ENCODE results near the gene SAMD1.

Gene SAMD1

DNA sequence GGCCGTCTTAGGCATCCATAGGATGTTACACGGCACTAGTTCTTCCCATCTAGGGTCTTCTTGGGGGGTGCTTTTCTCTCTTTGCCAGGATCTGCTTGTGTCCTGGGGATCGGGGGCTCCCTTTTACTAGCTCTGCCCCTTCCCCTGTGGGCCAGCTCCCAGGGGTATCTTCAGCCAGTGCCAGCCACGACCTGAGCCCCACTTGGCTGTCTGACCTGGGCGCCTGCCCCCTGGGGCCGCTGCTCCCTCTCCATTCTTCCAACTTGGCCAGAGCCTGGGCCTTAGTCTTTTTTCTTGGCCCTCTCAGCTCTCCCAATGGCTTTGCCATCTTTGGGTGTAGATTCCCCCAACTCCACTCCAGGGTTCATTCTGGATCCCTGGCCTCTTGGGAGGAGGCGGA lies 23.9 kb upstream of the SAMD1 start:
- H3K27ac ChIP-seq: no peak overlapping the region
- DNase-seq (ENCODE audit: low read depth, low spot score): no peak

DNA sequence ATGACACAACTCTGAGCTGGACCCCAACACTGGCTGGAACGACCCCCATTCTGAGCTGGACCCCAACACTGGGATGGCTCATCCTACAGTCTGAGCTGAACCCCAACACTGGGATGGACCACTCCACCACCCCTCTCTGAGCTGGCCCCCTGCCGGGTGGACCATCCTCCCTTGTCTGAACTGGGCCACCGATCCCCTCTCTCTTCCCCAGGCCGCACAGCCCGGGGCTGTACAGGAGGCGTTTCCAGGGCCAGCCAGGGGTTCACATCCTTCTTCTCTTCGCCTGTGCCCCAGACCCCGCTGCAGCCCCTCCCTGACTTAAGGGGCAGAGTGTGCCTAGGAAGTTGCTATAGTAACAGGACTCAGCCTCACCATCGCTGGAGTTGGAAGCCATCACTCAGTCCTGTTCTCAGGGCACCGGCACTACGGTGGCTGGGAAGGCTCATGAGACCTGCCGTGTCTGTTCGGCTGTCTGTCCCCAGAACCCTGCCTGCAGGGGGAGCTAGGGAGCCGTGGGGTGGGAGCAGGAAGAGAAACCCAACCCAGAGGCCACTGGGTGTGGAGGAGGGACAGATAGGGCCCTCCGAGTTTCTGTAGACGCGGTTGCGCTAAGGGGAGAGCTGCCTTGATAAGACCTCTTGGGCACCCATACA lies 23.3 kb upstream of the SAMD1 start:
- no peak for DNase-seq (ENCODE audit: low read depth, low spot score)
- H3K27ac ChIP-seq: no peak overlapping the region

DNA sequence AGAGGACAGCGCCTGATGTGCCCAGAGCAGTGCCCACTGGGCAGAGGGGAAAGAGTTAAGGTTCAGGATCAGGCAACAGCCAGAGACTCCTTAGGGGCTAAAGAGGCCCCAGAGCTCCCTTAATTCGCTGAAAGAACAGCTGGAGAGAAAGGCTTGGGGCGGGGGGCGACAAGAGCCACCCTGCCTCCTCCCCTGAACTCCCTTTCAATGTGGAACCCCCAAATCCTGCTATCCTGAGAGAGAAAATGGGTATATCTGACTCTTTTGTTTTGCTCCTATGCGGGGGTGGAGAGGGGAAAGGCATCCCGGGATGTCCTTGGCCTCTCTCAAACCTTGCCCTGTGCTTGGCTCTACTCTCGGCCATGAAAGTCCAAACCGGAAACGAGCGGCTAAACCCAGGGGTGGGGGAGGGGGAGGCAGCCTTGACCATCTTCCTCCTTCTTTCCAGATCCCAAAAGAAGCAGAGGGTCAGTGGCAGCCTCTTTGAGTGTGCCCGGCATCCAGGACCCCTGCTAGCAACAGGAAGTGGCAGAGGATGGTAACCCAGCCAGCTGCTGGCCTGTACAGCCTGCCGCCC lies 22.3 kb upstream of the SAMD1 start:
- no peak for DNase-seq (ENCODE audit: low read depth, low spot score)
- no peak overlapping the region for H3K27ac ChIP-seq

DNA sequence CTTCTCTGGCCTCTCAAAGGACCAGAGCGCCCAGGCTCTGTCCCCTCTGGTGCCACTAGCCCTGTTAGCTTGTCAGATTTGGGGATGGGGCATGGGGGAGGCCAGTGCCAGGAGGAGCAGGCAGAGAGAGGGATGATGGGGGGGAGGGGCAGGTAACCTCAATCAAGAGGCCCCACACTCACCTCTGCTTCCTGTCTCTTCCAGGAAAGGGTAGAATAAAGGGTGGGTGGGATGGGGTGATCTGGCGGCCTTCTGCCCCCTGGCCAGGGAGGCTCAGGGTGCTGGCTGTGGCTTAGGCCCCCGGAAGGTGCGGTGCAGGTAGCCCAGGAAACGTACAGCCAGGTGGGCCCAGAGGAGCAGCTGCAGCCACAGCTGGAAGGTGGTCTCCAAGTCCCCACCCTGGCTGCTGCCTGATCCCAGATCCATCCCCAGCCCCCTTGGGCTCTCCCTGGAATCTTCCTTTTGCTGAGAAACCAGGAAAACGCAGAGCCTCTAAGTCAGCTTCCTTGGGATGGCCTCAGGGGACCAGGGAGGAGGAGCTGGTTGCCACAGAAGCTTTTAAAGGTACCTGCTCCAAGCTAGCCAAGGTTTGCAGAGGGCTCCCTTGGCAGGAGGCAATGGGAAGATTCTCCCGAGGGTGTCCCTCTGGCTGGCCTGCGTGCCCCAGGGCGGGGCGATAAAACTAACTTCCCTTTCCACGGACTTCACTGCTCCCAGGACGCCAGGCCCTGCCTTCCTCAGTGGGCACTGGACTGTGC lies 21.7 kb upstream of the SAMD1 start:
- DNase-seq (ENCODE audit: low read depth, low spot score): no peak
- H3K27ac ChIP-seq: no peak overlapping the region

DNA sequence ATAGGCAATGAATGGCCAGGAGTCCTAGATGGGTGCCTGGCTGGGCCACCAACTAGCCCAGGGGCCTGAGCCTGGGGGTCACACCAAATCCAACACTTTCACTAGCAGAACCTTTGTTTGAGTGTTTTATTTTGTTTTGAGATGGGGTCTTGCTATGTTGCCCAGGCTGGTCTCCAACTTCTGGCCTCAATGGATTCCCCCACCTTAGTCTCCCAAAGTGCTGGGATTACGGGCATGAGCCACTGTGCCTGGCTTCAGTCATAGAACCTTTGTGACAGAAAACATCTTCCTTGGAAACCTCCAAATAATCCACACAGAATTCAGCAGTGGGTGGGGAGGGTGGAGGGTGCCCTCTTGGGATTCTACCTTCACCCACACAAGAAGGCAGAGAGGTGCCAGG lies 20.9 kb upstream of the SAMD1 start:
- DNase-seq (ENCODE audit: low read depth, low spot score): no peak
- no peak overlapping the region for H3K27ac ChIP-seq

DNA sequence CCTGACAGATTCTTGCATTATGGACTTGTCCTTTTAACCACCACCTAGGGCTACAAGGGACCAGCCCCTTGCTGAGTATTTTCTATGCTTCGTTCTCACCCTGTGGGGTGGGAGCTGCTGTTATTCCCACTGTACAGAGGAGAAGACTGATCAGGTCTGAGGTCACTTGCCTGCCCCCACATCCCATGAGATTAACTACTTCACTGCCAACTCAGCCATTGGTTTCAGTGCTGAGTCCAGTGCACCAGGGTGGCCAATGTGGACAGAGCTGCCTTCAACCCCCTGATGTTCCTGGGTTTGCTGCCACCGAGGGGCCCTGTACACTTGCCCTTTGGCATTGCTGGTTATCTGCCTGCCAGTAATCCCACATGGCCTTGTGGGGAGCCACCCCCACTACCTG lies 20.1 kb upstream of the SAMD1 start:
- no peak overlapping the region for H3K27ac ChIP-seq
- DNase-seq (ENCODE audit: low read depth, low spot score): no peak

DNA sequence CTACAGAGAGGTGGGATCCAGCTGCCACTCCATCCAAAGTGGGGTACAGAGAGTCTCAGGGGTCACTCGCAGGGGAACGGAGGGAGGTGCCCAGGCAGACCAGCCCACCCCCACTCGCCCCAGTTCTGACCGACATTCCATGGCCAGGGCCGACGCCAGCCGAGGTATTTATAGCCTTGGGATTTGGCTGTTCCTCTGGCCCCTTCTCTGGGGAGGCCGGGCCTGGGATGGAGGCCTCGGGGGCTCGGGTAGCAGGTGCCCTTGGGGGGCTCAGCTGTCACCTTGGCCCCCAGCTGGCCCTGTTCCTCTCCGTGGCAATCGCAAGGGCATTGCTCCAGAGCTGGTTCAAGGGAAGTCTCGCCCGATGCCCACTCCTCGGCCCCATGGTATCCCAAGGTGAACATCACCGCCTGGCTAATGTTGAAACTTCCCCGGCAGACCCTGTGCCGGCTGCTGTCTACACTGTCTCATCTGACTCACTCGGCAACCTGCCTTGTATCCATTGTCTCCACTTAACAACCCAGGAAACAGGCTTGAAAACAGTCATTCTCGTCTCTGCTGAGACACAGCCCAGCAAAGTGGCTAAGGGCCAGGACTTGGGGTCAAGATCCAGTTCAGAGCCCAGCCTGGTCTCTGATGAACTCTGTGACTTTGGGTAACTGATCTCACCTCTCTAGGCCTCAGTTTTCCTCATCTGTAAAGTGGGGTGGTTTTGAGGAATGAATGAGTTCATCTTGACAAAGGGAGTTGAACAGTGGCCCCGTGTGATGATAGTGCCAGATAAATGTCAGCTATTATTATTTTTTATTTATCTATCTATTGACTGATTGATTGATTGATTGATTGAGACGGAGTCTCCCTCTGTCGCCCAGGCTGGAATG lies 17.3 kb upstream of the SAMD1 start:
- DNase-seq (ENCODE audit: low read depth, low spot score): no peak

DNA sequence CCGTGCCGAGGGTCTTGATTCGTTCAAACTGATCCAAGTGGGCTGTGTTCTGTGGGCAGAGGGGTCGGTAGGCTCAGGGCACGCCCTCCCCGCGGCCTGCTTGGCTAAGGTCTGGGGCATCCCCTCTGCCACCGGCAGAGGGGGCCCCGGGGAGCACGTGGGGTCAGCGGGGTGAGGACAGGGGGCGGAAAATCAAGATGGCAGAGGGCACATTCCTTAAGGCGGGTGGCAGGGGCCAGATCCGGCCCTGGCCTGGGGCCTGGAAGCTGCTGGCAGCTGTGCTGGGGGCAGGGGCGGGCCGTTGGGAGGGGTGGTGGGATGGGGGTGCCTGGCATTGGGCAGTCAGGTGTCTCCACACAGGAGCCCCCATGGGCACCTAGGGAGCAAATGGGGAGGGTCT lies 16.3 kb upstream of the SAMD1 start:
- no peak overlapping the region for H3K27ac ChIP-seq
- DNase-seq (ENCODE audit: low read depth, low spot score): no peak

More for the DNA sequence above, 17.3 kb upstream of the SAMD1 start:
- no peak overlapping the region for H3K27ac ChIP-seq

DNA sequence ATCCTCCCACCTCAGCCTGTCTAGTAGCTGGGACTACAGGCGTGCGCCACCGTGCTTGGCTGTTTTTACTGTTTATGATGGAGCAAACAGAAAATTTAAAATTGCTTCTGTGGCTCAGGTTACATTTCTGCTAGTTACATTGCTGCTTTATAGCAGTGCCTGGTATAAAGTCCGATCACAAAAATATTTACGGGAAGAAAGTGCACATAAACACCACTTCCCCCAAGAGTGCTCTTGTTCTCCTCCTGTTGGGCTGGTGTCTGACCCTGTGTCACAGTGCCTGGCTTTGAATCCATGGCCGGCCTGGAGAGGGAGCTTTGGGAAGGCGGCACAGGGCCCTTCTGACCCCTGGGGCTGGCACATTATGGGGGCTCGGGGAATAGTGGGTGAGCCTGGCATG lies 15.1 kb upstream of the SAMD1 start:
- no peak for DNase-seq (ENCODE audit: low read depth, low spot score)
- H3K27ac ChIP-seq: no peak overlapping the region

DNA sequence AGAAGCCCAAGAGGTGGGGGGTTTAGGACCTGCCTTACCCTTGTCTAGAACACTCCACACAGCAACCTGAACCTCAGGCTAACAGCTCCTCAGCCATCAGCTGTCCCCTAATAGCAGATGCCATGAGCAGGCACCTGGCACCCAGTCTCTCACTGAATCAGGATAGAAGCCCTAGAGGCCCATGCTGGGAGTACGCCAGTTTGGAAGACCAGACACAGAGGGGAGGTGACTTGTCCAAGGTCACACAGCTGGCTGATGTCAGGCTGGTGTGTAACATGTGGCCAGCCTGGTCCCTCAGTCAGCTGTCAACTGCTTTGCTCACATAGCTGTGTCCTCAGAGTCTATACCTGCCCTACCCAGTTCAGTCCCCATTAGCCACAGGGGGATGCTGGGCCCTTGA lies 12.8 kb upstream of the SAMD1 start:
- H3K27ac ChIP-seq: no peak overlapping the region
- no peak for DNase-seq (ENCODE audit: low read depth, low spot score)

DNA sequence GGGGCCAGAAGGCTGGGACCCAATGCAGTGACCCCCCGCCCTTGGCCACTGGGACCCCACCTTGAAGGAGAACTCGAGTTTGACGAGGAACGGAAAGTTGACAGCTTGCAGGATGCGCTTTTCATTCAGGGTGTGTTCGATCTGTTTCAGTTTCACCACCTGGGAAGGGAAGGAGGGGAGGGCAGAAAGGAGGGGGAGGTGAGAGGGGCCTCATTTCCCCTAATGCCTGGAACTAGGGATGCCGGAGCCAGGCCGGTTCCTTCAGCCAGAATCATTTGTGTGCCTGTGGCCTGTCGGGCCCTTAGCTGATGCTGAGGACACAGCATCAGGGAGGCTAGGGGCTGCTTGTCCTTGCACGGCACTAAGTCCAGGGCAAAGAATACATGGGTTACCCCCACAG lies 12.2 kb upstream of the SAMD1 start:
- no peak overlapping the region for H3K27ac ChIP-seq
- DNase-seq (ENCODE audit: low read depth, low spot score): no peak

DNA sequence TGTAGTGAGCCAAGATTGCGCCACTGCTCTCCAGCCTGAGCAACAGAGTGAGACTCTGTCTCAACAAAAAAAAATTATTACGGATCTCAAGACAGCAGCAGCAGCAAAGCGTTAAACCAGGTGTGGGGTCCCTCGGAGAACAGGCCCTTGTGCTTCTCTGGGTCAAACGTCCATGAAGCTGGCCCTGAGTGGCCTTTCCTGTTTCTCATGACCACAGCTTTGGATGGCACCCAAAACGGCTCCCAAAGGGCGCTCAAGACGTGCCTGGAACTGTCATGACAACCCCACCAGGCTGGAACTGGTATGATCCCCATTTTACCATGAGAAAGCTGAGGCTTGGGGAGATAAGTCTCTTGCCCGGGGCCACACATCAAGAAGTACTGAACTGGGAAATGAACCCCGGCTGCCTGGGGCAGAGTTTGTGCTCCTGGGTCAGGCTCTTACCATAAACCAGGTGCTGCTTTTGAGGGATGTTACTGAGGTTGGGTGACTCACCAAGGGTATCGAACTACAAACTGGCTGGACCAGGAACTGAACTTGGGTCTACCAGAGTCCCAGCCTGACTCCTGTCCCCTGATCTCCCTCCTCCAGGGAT lies 11.6 kb upstream of the SAMD1 start:
- no peak for DNase-seq (ENCODE audit: low read depth, low spot score)
- no peak overlapping the region for H3K27ac ChIP-seq

DNA sequence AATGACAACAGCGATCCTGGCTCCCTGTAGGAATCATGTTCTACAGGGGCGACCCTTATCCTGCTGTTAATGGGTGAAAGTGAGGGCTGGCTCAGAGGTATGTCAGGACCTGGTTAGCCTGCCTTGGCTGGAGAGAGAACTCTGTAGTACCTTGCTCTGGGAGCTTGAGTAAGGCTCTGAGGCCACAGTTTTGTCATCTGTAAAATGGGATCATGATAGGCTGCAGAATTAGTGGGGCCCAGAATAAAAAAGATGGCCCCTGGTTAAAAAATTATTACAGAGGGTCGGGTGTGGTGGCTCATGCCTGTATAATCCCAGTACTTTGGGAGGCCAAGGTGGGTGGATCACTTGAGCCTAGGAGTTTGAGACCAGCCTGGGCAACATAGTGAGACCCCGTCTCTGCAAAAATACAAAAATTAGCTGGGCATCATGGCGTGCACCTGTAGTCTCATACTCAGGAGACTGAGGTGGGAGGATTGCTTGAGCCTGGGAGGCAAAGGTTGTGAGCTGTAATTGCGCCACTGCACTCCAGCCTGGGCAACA lies 10.5 kb upstream of the SAMD1 start:
- no peak for DNase-seq (ENCODE audit: low read depth, low spot score)
- no peak overlapping the region for H3K27ac ChIP-seq

DNA sequence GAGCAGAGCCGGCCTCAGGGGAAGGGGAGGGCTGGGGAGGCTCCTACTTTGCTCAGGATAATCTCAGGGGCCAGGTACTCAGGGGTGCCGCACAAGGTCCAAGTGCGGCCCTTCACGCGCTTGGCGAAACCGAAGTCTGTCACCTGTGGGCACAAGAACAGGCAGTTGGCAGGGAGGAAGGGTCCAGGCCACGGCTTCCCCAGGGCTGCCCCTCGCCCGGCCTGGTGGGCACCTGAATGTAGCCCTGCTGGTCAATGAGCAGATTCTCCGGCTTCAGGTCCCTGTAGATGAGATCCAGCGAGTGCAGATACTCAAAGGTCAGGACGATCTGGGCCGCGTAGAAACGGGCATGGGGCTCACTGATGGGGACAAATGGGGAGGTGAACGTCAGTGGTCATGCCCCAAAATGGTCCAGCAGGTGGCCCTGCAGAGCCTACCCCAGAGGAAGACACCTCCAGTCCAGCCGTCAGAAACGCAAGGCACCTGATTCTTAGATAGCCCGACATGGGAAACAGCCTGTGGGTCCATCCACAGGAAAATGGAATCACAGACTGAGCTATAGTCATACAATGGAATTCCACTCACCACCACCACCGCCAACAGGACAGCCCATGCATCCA lies 7.1 kb upstream of the SAMD1 start:
- DNase-seq (ENCODE audit: low read depth, low spot score): no peak

DNA sequence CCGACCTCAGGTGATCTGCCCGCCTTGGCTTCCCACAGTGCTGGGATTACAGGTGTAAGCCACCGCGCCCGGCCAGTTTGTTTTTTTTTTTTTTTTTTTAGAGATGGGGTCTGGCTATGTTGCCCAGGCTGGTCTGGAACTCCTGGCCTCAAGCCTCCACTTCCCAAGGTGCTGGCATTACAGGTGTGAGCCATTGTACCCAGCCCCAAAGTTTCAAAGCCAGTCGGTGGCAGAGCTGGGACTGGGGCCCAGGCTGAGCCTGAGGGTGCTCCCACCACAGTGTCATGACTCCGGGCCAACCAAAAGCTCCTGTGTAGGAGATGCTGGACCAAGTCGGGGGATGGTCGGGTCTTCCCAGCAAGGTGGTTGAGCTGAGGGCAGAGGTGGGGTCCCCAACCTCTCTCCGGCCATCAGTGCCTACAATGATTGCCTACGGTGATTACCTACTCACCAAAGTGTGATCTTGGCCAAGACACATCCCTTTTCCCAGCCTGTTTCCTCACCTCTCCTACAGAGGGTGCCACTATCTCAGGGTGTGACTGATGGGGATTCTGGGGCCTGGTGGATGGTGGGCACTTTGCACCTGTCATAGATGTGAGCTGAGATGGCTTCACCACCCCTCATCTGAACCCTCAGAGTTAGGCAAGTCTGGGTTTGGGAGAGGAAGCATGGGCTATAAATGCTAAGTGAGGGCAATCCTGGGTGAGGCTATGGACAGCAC lies 5.9 kb upstream of the SAMD1 start:
- DNase-seq (ENCODE audit: low read depth, low spot score): no peak
- no peak overlapping the region for H3K27ac ChIP-seq

More for the DNA sequence above, 7.1 kb upstream of the SAMD1 start:
- no peak overlapping the region for H3K27ac ChIP-seq

DNA sequence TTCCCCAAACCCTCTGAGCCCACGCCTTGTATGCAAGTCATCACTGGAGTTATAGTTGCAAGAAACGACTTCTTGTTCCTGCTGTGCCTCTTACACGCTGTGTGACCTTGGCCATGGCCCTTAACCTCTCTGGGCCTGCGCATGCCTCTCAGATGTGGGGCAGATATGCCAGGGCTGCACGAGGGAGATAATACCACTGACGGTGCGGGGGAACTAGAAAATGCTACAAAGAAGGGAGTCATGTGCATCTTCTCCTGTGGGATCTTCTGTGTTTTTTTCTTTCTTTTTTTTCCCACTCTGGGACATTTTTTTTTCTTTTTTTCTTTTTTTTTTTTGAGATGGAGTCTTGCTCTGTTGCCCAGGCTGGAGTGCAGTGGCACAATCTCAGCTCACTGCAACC lies 4.3 kb upstream of the SAMD1 start:
- H3K27ac ChIP-seq: no peak overlapping the region
- DNase-seq (ENCODE audit: low read depth, low spot score): no peak

DNA sequence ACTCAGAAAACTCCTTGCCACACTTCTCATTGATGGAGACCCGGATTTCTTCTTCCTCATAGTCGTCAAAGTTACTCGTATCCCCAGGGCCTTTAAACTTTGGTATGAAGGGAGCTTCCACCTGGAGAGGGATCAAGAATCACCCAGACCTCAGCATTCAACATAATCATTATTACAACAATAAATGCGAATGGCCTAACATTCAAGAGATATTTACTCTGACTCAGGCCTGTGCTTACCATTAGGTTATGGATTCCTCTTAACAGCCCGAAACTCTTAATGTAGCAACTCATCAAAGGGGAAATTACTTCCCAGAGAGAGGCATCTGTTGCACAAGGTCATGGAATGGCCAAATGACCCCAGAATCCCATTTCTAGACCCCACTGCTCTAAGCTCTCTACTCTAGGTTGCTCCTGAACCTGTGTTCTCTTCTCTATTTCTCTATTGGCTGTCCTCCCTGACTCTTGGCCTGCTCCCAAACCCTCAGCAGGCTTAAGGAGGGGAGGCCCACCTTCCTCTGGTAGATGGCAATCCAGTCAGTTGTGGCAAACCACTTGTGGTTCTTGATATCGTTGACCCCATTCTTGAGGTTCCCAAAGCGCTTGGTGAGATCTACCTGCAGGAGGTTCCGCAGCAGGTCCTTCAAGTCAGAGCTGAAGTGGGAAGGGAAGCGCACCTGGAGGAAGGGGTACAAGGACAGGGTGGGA lies 2.7 kb upstream of the SAMD1 start:
- H3K27ac ChIP-seq: no peak overlapping the region
- DNase-seq (ENCODE audit: low read depth, low spot score): no peak

DNA sequence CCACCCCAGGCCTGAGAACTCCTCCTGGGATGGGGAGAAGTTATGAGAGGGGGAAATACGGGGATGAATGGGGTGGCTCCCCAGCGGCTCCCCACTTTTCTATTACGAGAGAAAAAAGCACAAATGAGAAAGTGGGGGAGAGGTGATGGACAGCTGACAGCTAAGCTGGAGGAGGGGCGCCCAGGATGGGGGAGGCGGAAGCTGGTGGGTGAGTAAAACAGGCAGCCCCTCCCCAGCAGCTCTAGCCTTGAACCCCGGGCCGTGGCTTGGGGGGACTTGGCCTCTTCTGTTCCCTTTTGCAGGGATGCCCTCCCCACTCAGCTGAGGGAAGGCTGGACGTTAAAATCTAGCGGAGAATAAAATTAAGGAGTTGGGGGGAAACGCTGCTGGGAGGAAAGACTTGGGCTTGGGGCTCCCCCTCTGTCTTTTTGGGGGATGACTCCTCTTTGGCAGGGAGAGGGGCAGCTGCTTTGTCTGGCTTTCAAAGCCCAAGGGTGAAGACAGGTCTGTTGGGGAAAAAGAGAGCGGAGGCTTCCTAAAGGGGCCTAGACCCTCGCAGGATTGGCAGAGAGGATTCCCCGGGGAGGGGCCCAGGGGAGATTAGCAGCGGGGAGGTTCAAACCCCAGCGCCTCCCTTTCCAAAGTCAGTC lies 1.4 kb upstream of the SAMD1 start:
- H3K27ac ChIP-seq: no peak overlapping the region
- no peak for DNase-seq (ENCODE audit: low read depth, low spot score)
